Stimulated activated naive B cell treated with anti-CD40 and anti-IgM and Interleukin-4, amounts not matched to agents 10 μg/mL and 1 μg/mL and 100 μg/mL, for 72 hours (primary cell): ENCODE data around the gene TMED6.
"Not testable (repeated sequence)": the region's sequence is repeated elsewhere in the genome, so short reads cannot be mapped to it uniquely, and the experiment has no call there.

ENCODE experiments used
- ATAC-seq, 2 donors: fragments of 150-1000 bp; cut with Tn5 transposase; replicated peaks; 2 replicates each; pipeline ENCODE4 v1.10.0; 2021; ENCODE audit warnings: moderate library complexity in 1 of 2
- DNase-seq: peaks from one replicate; pipeline ENCODE4 v3.0.0; 2021
- H3K27ac Mint-ChIP-seq: one replicate; pipeline ENCODE4 v1.8.0; 2022; ENCODE audit warnings: mild to moderate bottlenecking, mixed read lengths
- H3K27me3 Mint-ChIP-seq, 2 donors: one replicate each; pipeline ENCODE4 v1.8.0; 2022; ENCODE audit warnings: mixed read lengths in 2 of 2
- H3K36me3 Mint-ChIP-seq, 2 donors: one replicate each; pipeline ENCODE4 v1.8.0; 2022; ENCODE audit warnings: mixed read lengths in 2 of 2, mild to moderate bottlenecking in 1 of 2
- H3K4me1 Mint-ChIP-seq, 2 donors: one replicate each; pipeline ENCODE4 v1.8.0; 2022; ENCODE audit warnings: mixed read lengths in 2 of 2, mild to moderate bottlenecking in 1 of 2
- H3K4me3 Mint-ChIP-seq, 2 donors: one replicate each; pipeline ENCODE4 v1.8.0; 2022; ENCODE audit warnings: mild to moderate bottlenecking in 2 of 2, mixed read lengths in 2 of 2, moderate library complexity in 1 of 2
- H3K9me3 Mint-ChIP-seq, 2 donors: one replicate each; pipeline ENCODE4 v1.8.0; 2022; ENCODE audit warnings: mixed read lengths in 2 of 2, mild to moderate bottlenecking in 1 of 2

Gene TMED6

DNA sequence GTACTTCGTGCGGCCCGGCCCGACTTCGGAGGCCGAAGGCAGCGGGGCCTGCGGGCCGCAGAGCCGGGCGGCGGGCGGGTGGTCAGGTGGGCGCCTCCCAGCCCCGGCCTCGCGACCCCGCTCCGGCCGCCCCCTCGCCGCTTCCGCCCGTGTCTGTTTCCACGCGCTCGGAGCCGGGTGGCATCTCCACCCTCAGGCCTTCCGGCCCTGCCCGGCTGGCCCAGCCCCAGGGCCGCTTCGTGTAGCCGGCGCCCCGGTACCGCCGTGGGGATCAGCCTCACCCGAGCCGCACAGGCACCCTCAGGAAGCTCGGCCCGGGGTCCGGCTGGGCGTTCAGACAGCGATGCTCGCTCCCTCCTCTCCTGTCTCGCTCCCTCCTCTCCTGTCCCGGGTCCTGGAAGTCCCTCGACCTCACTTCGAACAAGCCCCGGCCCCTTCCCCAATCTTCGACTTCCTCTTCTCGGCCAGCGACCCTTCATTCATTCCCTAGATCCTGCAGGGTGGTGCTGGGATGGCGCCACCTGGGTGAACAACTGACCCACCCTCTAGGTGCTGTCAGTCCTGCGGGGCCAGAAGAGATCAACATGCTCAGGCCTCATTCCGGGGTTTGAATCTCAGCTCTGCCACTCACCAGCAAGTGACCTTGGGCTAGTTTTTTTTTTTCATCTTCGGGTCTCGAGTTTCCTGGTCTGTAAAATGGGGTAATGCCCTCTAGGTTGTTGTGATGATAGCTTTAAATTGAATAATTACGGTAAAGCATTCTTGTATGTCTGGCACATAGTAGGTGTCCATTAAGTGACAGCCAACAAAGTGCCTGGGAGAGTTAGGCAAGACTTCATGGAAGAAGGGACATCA lies 39.8 kb downstream of the TMED6 start:
- H3K9me3 Mint-ChIP-seq: no peaks in the 10 kb centered on the region
- peak overlapping the region; percentile 99 for H3K4me3 Mint-ChIP-seq
- no peaks in the 10 kb centered on the region for H3K27me3 Mint-ChIP-seq
- DNase-seq (peak; percentile 9), ATAC-seq (peak; percentile 65 to 72)
- peaks cover 17 to 43% of the 10 kb centered on the region in 2 donors for H3K4me1 Mint-ChIP-seq
- H3K36me3 Mint-ChIP-seq: peaks cover 16 to 30% of the 10 kb centered on the region in 2 donors
- peak overlapping the region; percentile 94 for H3K27ac Mint-ChIP-seq

DNA sequence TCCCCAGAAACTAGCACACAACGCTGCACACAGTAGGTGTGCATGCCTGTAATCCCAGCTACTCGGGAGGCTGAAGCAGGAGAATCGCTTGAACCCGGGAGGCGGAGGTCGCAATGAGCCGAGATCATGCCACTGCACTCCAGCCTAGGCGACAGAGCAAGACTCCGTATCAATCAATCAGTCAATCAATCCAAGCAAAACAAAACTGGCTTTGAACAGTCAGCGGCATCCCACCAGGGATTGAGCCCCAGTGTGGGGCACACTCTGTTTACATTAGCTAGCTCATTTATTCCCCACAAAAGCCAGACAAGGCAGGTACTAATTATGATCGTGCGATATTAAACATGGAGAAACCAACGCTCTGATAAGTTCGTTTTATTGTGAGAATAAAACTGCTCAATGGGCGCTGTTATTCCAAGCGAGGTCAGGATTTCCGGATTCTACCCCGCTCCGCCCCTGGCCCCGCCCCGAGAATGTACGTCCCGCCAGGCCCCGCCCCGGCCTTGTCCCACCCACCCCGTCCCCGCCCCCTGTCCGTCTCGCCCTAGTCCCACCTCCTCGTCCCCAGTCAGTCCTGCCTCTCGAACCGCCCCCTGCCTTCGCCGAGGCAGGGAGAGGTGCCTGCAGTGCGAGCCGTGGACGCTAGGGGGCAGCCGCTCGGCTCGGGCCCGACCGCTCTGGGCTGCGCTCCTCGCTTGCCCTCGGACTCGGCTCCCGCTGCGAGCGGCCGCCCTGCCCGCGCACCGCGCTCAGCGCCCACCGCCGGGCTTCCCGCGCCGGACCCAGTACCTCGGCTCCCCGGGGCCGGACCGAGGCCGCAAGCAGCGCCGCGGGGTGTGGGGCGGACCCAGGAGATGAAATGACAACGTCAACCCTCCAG lies 40.7 kb downstream of the TMED6 start, which contains the start of gene VPS4A:
Gene VPS4A (plus strand): TSS at position 698 of the 880 bp plus-strand sequence. CDS start 162 bp downstream, at position 860.
- ATAC-seq (peak; percentile 95 to 96), DNase-seq (peak; percentile 97)
- Mint-ChIP-seq H3K36me3 (peaks cover 9 to 21% of the 10 kb centered on the region in 2 donors), H3K27ac (peak within 1 kb of the TSS; percentile 94), H3K4me1 (peaks cover 17 to 35% of the 10 kb centered on the region in 2 donors), H3K9me3 (no peaks in the 10 kb centered on the region), H3K4me3 (peak within 1 kb of the TSS; percentile 99), H3K27me3 (no peaks in the 10 kb centered on the region)

DNA sequence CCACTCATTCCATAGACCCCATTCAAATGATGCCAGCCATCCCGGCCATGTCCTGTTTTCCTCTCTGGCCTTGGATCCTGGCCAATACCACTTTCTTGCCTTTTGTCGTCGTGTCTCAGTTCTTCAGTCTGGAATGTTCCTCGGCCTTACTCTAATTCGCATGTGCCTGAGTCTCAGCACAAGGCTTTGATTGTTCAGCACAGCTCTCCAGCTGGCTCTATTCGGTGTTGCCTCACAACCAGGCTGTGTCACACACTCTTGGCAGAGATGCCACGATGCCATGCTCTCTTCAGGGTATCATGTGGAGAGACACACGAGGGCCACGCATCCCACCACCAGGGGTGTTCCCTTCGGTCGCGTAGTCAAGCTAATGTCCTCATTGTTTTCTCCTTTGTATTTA lies 42.3 kb downstream of the TMED6 start:
- Mint-ChIP-seq H3K4me1 (peaks cover 15 to 29% of the 10 kb centered on the region in 2 donors), H3K4me3 (no peak overlapping the region), H3K27me3 (no peaks in the 10 kb centered on the region), H3K9me3 (no peaks in the 10 kb centered on the region), H3K36me3 (peaks cover 6 to 16% of the 10 kb centered on the region in 2 donors), H3K27ac (no peak overlapping the region)
- no peak for DNase-seq
- ATAC-seq: no peak

GRCh38 chr16:69307856-69308255 lies 43.7 kb downstream of the TMED6 start:
- Mint-ChIP-seq H3K27me3 (no peaks in the 10 kb centered on the region), H3K36me3 (peaks cover 5 to 7% of the 10 kb centered on the region in 2 donors), H3K4me3 (no peak overlapping the region), H3K27ac (no peak overlapping the region), H3K9me3 (no peaks in the 10 kb centered on the region), H3K4me1 (peaks cover 11 to 15% of the 10 kb centered on the region in 2 donors)
- DNase-seq (no peak), ATAC-seq (no peak)

DNA sequence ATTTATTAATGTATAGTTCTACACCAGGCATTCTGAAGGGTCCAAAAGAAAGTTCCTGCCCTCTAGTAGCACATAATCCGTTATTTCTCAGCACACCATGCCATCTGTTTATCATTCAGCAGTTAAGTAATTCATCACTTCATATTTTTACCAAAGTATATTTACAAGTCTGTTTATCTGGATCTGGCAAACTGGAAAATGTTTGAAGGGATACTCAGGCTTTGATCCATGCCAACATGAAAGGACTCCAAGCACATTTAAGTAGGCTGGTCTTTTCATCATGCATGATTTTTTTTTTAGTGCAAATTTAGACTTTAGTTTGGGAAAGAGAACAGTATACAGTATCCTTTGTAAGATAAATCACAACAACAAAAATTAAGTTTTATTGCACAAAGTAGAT lies 44.5 kb downstream of the TMED6 start:
- ATAC-seq: no peak
- Mint-ChIP-seq H3K4me3 (no peak overlapping the region), H3K27ac (no peak overlapping the region), H3K27me3 (no peaks in the 10 kb centered on the region), H3K4me1 (peaks cover 10 to 11% of the 10 kb centered on the region in 2 donors), H3K36me3 (peaks cover 4 to 5% of the 10 kb centered on the region in 2 donors), H3K9me3 (no peaks in the 10 kb centered on the region)
- no peak for DNase-seq

- Mint-ChIP-seq H3K4me1 (peaks cover 6 to 7% of the 10 kb centered on the region in 2 donors), H3K4me3 (no peak overlapping the region), H3K9me3 (no peaks in the 10 kb centered on the region), H3K36me3 (peaks cover 0 to 3% of the 10 kb centered on the region in 2 donors), H3K27ac (no peak overlapping the region), H3K27me3 (no peaks in the 10 kb centered on the region)
- ATAC-seq (no peak), DNase-seq (no peak)
Measured at GRCh38 chr16:69306031-69306430, 45.6 kb downstream of the TMED6 start.

- DNase-seq (no peak), ATAC-seq (no peak)
- H3K36me3 Mint-ChIP-seq: peaks cover 8 to 9% of the 10 kb centered on the region in 2 donors
- H3K27me3 Mint-ChIP-seq: no peaks in the 10 kb centered on the region
- H3K9me3 Mint-ChIP-seq: no peaks in the 10 kb centered on the region
- peaks cover 0 to 2% of the 10 kb centered on the region in 2 donors for H3K4me1 Mint-ChIP-seq
- no peak overlapping the region for H3K4me3 Mint-ChIP-seq
- no peak overlapping the region for H3K27ac Mint-ChIP-seq
Measured at GRCh38 chr16:69302301-69302700, 49.3 kb downstream of the TMED6 start.

- H3K9me3 Mint-ChIP-seq: no peaks in the 10 kb centered on the region
- H3K4me1 Mint-ChIP-seq: peaks cover 0 to 2% of the 10 kb centered on the region in 2 donors
- no peak overlapping the region for H3K4me3 Mint-ChIP-seq
- ATAC-seq (no peak), DNase-seq (no peak)
- no peaks in the 10 kb centered on the region for H3K27me3 Mint-ChIP-seq
- H3K27ac Mint-ChIP-seq: no peak overlapping the region
- H3K36me3 Mint-ChIP-seq: peaks cover 8 to 9% of the 10 kb centered on the region in 2 donors
Measured at GRCh38 chr16:69301861-69302260, 49.7 kb downstream of the TMED6 start.

DNA sequence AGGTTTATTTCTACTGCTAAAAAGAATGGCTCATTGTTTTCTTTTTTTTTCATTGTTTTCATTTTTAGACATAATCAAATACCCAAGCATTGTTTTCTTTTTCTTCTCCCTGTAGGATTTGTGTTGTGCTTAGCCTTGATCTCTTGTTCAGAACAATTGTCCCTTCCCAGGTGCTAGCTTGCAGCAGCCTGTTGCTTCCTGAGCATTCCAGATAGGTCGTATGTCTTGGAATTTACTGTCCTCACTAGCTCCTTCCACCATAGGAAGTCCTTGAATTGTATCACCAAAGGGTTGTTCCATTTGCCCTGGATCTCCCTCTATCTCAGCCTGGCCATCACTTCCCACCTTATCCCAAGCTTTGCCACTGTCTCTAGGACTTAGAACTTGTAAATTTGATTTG lies 50.4 kb downstream of the TMED6 start:
- H3K27ac Mint-ChIP-seq: no peak overlapping the region
- peaks cover 8 to 9% of the 10 kb centered on the region in 2 donors for H3K36me3 Mint-ChIP-seq
- peaks cover 0 to 2% of the 10 kb centered on the region in 2 donors for H3K4me1 Mint-ChIP-seq

GRCh38 chr16:69298261-69298660 lies 53.3 kb downstream of the TMED6 start:
- Mint-ChIP-seq H3K4me1 (peaks cover 0 to 2% of the 10 kb centered on the region in 2 donors), H3K27ac (no peak overlapping the region)

More for the DNA sequence above, 50.4 kb downstream of the TMED6 start:
- H3K27me3 Mint-ChIP-seq: no peaks in the 10 kb centered on the region
- DNase-seq: no peak
- no peak overlapping the region for H3K4me3 Mint-ChIP-seq
- ATAC-seq: no peak
- no peaks in the 10 kb centered on the region for H3K9me3 Mint-ChIP-seq

DNA sequence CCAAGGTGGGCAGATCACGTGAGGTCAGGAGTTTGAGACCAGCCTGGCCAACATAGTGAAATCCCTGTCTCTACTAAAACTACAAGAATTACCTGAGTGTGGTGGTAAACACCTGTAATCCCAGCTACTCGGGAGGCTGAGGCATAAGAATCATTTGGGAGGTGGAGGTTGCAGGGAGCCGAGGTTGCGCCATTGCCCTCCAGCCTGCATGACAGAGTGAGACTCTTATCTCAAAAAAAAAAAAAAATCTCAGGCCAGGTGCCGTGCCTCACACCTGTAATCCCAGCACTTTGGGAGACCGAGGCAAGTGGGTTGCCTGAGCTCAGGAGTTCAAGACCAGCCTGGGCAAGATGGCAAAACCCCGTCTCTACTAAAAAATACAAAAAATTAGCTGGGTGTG lies 54.8 kb downstream of the TMED6 start:
- not testable (repeated sequence) for H3K27ac Mint-ChIP-seq, ATAC-seq, H3K4me3 Mint-ChIP-seq, H3K36me3 Mint-ChIP-seq, DNase-seq, H3K4me1 Mint-ChIP-seq, H3K27me3 Mint-ChIP-seq, H3K9me3 Mint-ChIP-seq

More at GRCh38 chr16:69298261-69298660, 53.3 kb downstream of the TMED6 start:
- Mint-ChIP-seq H3K4me3 (no peak overlapping the region), H3K9me3 (no peaks in the 10 kb centered on the region), H3K36me3 (peaks cover 8 to 9% of the 10 kb centered on the region in 2 donors), H3K27me3 (no peaks in the 10 kb centered on the region)
- ATAC-seq (no peak), DNase-seq (no peak)

- Mint-ChIP-seq H3K9me3 (no peaks in the 10 kb centered on the region), H3K4me1 (no peaks in the 10 kb centered on the region), H3K27ac (no peak overlapping the region), H3K36me3 (no peaks in the 10 kb centered on the region), H3K27me3 (no peaks in the 10 kb centered on the region), H3K4me3 (no peak overlapping the region)
- no peak for DNase-seq
- no peak for ATAC-seq
Measured at GRCh38 chr16:69294051-69294450, 57.5 kb downstream of the TMED6 start.

GRCh38 chr16:69293401-69293800 lies 58.2 kb downstream of the TMED6 start:
- Mint-ChIP-seq H3K27ac (no peak overlapping the region), H3K27me3 (no peaks in the 10 kb centered on the region)

More at GRCh38 chr16:69293401-69293800, 58.2 kb downstream of the TMED6 start:
- Mint-ChIP-seq H3K9me3 (no peaks in the 10 kb centered on the region), H3K36me3 (no peaks in the 10 kb centered on the region), H3K4me1 (no peaks in the 10 kb centered on the region), H3K4me3 (no peak overlapping the region)
- DNase-seq (no peak), ATAC-seq (no peak)
